NCI-H2196 (cell line): ENCODE data around the gene PET100.

Experiments
- DNase-seq: peaks from one replicate; lab custom pipeline; 2025; ENCODE audit not compliant: unreplicated experiment; lab: John Stamatoyannopoulos, UW

PET100 gene, protein sequence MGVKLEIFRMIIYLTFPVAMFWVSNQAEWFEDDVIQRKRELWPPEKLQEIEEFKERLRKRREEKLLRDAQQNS

DNA sequence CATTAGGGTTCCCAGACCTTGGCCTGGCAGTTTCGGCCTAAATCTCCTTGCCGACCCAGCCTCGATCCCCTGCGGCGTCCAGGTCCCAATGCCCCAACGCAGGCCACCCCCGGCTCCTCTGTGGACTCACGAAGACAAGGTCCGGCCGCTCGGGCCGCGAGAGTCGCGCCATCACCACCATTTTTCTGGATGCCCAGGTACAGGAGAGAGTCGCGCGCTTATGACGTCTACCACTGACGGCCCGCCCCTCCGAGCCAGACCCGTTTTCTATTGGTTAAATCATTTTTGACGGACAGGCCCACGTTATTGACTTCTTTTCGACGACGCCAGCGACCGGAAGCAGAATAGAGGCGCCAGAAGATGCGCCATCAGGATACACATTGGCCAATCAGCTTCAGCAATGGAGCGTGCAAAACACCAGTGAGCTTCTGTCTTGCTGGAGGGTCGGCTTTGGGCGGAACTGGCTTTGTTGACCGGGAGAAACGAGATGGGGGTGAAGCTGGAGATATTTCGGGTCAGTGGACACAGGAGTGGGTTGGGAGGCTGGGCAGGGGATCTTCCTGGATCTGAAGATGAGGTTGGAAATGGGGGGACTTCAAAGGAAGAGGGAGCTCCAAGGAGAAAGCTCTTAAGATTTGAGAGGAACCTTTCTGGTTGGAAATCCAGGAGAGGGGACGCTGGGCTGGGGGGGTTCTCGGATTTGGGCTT, at the start of gene PET100, which contains the start of gene XAB2:
PET100 (plus strand) TSS at position 447 of the 708 bp plus-strand sequence; CDS start at position 488, 41 bp downstream.
XAB2 (minus strand) TSS at position 199 of the 708 bp plus-strand sequence; CDS start at position 181, 18 bp downstream.
- peak; percentile 95 for DNase-seq

DNA sequence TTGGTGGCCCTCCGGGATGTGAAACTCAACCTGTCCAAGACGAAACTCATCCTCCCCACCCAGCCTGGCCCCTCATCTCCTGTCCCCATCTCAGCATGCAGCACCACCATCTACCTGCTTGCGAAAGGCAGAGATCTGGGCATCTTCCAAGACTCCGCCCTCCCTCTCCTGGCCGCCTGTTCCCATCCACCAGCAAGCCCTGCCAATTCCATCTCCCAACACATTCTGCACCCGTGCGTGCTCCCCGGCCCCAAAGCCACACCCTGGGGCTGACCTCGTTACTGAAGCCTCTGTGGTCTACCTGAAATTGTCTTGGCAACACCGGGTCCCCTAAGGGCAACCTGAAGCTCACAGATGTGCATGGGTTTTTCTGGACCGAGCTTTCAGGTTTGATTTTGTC, 47.1 kb upstream of the PET100 start:
- no peak for DNase-seq

DNA sequence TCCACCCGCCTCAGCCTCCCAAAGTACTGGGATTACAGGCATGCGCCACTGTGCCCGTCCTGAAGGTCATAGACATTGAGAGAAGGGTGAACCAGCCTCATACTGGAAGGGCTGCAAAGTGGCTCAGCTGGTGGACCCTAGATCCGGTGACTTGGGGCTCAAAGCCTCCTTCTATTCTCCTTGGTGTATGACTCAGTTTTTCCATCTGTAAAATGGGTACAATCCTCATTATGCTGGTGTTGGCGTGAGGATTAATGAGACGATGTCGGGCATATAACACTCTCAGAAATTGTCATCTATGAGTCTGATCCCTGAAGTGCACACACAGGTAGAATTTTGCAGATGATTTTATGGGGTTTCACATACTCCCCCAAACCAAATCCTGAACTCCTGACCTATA, 39.8 kb upstream of the PET100 start:
- no peak for DNase-seq

DNA sequence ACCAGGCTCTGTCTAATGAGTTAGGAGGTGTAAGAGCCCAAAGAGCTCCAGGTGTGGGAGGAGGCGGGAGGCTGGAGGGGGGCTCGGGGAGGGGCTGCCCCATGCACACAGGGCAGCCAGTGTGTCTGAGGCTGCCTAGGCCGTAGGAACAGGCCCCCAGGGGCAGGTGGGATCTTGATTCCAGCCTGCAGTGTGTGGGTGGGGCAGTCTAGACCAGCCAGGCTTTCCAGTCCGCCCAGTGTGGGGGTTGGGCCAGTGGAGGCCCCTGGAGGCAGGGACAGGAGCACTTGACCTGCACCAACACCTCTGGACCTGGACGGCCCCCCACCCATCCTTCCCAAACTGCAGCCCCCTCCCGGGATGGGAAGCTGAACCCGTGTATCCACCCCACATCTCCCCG, 39.3 kb upstream of the PET100 start:
- no peak for DNase-seq

DNA sequence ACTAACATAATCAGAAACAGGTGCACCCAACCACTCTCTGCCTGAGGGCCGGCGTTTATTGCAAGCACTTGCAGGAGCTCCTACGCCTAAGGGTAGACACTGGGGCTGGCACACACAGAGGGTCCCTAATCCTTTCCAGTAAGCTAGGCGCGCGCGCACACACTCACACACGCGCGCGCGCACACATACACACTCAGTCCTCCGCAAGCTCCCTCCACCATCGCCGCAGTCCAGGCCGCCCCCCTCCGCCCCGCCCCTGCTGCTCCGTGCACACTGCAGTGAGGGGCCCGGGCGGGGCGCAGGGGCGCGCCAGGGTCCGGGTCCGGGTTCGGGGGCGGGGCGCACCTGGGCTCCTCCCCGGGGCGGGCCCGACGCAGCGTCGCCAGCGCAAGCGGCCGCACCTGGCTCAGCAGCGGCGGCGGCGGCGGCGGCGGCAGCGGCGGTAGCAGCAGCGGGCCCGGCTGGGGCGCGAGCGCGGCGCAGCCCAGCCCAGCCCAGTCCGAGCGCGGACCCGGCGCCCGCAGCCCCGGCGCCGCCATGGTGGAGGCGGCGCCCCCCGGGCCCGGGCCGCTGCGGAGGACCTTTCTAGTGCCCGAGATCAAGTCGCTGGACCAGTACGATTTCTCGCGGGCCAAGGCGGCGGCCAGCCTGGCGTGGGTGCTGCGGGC, 34.0 kb upstream of the PET100 start, which contains the start of gene CAMSAP3:
CAMSAP3 (plus strand) TSS at position 398 of the 668 bp plus-strand sequence; CDS start at position 538, 140 bp downstream.
- peak; percentile 77 for DNase-seq

DNA sequence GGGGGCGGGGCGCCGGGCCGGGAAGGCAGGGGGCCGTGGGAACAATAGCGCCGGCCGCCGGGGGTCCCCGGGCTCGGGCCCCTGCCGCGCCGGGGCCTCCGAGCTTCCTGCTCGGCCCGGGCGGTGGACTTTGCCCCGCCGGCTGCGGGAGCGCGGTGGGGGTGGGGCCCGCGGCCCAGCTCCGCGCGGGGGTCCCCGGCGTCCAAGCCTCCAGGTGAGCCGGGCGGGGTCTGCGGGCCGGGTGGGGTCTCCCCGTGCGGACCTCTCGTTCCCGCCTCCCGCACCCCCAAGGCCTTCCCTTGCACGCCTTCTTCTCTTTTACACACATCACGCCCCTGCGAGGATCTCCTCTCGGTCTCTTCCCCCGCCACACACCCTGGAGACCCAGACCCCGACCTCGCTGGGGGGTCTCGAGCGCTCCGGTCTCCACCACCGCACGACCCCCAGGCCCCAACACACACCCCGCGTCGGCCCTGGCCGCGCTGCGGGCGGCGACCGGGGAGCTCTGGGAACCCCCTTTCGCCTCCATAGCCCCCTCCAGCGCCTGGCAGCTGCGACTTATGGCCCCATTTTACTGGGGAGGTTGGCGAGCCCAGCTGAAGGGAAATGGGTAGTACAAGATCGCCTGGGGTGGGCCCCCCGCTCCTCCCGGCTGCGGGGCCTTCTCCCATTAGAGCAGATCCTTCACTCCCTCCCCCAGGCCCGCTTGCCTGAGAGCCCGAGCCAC, 33.2 kb upstream of the PET100 start:
- DNase-seq = no peak

DNA sequence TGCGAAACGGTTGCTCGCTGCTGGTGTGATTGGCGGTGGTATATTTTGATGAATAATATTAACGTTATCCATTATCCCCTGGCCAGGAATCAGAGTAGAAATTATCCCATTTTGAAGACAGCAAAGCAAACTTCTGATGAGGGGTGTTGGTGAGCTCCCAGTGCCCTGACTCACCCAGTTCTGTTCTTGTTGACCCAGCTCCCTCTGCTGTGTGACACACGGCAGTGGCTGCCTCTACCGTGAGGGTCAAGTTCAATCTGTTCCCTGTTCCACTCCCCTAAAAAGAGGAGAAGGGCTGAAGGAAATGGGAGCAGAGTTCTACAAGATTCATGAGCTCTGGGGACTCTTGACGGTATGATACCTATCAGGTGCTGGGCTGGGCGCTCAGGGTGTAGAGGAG, 31.9 kb upstream of the PET100 start:
- DNase-seq = no peak

DNA sequence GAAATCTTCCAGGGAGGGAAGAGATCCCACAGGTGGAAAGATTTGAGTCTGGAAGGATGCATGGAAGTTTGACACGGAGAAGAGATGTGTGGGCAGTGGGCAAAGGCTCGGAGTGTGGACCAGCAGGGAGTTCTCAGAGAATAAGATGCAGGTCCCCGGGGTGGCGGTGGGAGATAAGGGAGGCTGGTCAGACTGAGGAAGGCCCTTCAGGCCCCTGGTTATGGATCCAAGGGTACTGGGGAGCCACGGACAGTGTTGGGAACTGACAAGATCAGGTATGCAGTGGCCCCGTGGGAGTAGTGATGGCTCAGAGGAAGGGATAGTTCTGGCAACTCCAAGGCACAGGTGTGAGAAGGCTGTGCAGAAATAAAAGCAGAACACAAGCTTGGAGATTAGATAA, 31.4 kb upstream of the PET100 start:
- no peak for DNase-seq

DNA sequence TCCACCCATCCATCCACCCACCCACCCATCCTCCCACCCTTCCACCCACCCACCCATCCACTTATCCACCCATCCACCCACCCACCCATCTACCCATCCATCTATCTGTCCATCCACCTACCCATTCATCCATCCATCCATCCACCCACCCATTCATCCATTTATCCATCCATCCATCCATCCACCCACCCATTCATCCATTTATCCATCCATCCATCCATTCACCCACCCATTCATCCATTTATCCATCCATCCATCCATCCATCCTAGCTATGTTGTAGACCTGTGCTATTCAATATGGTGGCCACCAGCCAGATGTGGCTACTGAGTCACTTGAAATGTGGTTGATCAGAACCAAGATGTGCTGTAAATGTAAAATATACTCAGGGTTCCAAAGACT, 28.9 kb upstream of the PET100 start:
- DNase-seq = no peak

DNA sequence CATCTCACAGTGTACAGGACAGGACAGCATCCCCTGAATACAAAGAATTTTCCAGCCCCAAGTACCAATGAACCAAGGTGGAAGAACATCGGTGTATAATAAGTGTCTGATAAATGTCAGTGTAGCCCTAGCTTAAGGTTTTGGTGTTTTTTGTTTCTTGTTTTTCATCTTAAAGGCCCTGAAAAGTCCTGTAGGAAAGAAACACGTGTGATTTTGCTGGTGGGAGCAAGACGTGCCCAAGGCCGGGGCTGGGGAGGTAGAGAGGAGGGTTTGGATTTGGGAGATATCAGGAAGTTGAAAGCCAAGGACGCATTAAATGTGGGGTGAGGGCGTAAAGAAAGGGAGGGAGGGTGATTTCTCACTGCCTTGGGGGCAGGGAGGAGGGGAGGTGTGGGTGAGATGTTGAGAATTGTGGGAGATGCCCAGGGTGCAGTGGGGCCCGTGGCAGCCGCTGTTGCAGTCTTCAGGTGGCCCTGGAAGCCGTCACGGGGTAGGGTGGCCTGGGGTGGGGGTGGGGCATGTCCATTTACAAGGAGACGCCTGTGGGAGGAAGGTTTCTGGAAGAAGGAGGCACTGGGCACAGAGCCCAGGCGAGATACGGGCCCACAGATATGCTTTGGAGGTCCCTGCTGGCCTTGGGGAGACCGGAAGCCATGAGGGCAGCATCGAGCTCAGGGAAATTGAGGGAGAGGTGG, 27.2 kb upstream of the PET100 start:
- no peak for DNase-seq

DNA sequence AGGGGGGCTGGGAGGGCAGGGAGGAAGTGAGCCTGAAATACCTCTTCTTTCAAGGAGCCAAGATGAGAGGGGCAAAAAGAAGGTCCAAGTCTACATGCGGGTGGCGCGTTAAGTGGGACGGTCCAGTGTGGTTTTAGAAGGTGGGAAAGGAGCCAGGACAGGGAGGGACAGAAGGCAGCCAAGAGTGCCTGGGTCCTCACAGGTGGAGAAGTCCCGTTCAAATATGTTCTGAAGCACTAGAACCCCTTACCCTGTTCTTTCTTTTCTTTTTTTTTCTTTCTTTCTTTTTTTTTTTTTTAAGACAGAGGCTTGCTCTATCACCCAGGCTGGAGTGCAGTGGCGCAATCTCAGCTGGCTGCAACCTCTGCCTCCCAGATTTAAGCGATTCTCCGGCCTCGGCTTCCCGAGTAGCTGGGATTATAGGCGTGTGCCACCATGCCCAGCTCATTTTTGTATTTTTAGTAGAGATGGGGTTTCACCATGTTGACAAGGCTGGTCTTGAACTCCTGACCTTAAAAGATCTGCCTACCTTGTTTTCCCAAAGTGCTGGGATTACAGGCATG, 26.6 kb upstream of the PET100 start:
- no peak for DNase-seq

DNA sequence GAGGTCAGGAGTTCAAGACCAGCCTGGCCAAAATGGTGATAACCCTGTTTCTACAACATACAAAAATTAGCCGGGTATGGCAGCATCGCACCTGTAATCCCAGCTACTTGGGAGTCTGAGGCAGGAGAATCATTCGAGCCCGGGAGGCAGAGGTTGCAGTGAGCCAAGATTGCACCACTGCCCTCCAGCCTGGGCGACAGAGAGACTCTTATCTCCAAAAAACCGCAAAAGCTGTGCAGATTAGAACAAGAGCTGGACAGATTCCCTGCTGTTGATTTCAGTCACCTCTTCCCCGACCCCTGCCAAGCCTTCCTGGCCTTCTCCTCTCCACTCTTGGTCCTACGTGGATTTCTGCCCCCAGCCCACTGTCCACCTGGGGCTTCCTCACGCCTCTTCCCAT, 25.7 kb upstream of the PET100 start:
- no peak for DNase-seq

DNA sequence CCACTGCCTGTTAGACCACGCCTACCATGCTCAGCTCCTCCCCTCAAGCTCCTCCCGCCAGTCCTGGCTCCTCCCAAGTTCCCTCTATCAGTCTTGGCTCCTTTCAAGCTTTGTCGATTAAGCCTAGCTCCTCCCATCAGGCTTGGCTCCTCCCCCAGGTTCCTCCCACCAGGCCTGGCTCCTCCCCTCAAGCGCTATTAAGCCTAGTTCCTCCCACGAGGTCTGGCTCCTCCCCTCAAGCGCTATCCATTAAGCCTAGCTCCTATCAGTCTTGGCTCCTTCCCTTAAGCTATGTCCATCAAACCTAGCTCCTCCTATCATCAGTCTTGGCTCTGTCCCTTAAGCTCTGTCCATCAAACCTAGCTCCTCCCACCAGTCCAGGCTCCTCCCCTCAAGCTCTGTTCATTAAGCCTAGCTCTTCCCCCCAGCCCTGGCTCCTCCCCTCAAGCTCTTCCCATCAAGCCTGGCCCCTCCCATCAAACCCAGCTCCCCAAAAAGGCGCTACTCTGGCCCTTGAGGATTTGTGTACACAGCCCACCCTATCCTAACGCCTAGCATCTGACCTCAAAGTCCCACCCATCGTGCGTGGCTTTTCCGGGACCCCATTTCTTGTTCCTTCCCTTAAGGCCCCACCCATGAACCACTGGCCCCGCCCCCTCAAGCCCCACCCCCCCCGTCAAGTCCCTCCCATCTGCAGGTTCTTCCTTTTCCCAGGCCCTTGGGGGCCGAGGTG, 23.9 kb upstream of the PET100 start:
- peak; percentile 22 for DNase-seq

DNA sequence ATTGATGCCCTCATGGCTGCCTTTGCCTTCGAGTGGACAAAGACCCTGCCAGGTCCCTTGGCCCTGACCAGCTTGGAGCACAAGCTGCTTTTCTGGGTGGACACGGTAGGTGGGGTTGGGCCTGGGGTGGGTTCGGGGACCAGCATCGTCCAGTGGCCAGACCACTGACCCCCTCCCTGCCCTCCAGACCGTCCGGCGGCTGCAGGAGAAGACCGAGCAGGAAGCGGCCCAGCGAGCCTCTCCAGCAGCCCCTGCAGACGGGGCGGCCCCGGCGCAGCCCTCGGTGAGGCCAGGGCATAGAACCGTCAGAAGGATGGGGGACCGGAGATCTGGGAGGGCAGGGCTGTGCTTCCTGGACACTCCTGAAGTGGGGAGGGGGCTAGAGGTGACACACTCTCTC, 23.3 kb upstream of the PET100 start:
- DNase-seq = no peak

DNA sequence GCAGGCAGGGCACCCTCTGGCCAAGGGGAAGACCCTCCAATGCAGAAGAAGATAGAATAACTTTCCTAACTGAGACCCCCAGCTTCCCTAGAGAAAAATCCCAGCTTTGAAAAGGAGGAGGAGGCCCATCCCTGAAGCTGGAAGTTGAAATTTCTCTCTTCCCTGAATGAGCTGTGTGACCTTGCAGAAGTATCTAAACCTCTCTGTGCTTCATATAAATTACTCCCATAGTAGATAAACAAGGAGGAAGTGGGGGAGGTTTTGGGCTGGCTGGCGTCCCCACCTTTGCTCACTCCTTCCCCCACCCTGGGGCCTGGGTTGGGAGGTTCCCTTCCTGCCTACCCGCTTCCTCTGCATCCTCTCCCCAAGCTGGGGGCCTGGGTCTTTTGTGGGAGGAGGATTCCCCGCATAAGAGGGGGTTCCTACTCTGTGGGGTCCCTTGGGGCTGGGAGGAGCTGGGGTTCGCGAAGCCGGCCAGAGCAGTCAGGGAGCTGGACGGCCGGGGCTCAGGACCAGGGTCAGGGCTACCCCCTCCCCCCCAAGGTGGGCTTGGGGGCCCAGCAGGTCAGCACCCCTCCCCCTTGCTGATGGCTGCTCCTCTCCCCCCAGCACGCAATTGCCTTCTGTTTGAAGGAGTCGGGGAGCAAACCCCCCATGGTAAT, 22.2 kb upstream of the PET100 start:
- DNase-seq = no peak

DNA sequence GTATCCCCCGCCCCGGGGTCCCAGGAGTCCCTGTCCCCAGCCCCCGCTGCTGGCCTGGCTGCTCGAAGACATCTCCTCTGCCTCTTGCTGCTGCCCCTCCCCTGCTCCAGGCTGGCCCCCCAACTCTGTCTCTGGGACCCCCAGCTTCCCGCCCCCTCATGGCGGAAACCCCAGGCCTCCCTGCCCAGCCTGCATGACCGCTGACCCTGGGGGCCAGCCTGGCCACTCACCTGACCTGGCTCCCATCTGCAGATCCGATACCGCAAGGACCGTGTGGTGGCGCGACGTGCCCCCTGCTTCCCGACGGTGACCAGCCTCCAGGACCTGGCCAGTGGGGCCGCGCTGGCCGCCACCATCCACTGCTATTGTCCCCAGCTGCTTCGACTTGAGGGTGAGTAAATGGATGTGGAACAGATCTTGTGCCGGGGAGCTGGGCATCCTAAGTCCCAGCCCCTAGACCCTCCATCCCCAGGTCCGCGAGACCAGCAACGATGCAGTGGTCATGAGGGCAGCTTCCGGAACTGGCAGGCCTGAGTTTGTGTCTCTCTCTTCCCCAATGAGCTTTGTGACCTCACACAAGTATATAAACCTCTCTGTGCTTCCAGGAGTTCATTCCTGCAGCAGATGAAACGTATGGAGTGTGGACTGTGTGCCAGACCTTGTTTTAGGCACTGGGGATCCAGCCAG, 21.6 kb upstream of the PET100 start:
- no peak for DNase-seq

DNA sequence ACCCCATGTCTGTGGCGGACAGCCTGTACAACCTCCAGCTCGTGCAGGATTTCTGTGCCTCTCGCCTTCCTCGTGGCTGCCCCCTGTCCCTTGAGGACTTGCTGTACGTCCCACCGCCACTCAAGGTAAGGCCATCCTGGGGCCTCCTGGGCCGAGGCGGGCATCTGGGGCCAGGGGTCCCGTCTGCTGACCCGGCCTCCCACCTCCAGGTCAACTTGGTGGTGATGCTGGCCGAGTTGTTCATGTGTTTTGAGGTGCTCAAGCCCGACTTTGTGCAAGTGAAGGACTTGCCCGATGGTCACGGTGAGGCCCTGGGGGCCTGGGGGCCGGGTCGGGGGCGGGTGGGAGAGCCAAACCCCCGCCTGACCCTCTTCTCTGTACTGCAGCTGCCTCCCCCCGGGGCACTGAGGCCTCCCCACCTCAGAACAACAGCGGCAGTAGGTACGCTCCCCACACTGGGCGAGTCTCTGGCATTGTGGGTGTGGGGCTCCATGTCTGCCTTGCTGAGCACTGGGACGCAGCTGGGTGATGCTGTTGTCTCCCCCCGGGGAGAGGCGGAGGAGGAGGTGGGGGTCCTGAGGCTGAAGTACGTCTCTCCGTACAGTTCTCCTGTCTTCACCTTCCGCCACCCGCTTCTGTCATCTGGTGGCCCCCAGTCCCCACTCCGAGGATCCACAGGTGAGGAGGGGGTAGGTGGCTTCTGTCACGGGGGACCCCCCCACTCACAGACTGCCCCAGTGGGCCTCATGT, 18.9 kb upstream of the PET100 start:
- DNase-seq = no peak

DNA sequence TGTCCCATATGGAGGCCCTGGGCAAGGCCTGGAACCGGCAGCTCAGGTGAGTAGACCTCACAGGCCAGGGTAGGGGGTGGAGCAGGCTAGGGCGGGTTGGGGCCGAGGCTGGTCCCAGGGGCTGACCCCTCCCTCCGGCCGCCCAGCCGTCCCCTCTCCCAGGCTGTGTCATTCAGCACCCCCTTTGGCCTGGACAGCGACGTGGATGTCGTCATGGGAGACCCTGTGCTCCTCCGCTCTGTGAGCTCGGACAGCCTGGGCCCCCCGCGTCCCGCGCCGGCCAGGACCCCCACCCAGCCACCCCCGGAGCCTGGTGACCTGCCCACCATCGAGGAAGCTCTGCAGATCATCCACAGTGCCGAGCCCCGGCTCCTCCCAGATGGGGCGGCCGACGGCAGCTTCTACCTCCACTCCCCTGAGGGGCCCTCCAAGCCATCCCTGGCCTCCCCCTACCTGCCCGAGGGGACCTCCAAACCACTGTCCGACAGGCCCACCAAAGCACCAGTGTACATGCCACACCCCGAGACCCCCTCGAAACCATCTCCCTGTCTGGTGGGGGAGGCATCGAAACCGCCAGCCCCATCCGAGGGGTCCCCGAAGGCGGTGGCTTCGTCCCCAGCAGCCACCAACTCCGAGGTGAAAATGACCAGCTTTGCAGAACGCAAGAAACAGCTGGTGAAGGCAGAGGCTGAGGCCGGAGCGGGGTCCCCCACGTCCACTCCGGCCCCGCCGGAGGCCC, 17.9 kb upstream of the PET100 start:
- DNase-seq = no peak
